ENCODE data around the gene PRXL2B.
"Not testable (repeated sequence)": the region's sequence is repeated elsewhere in the genome, so short reads cannot be mapped to it uniquely, and the experiment has no call there.

PRXL2B gene

GRCh38 chr1:2566101-2567045, 20.2 kb upstream of the PRXL2B start:
- DNase-seq = no peak

GRCh38 chr1:2567083-2567679, 19.4 kb upstream of the PRXL2B start:
- DNase-seq = no peak

- not testable (repeated sequence) for DNase-seq
These were observed 18.3 kb upstream of the PRXL2B start for GRCh38 chr1:2568187-2568816.

DNA sequence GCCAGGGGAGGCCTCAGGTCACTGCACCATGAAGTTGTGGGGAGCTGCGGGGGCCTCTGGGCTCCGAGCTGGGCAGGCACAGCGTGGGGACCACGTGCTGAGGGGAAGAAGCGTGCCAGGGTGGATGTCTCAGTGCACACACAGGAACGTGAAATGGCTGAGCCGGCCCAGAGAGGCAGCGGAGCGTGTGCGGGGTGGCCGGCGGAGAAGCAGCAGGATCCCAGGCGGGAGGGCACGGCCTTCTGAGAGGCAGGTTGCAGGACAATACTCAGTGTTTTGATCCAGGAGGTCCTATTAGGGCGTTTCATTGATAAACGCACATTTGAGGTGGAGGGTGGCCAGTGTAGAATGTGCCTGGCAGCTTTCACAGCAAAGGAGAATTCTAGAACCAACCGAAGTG, 17.5 kb upstream of the PRXL2B start:
- no peak for DNase-seq

GRCh38 chr1:2569703-2570102, 16.9 kb upstream of the PRXL2B start:
- not testable (repeated sequence) for DNase-seq

GRCh38 chr1:2570332-2570731, 16.2 kb upstream of the PRXL2B start:
- no peak for DNase-seq

- no peak for DNase-seq
These were observed 15.2 kb upstream of the PRXL2B start for GRCh38 chr1:2571348-2571747.

GRCh38 chr1:2573250-2573920, 13.2 kb upstream of the PRXL2B start:
- DNase-seq = no peak

GRCh38 chr1:2574350-2574749, 12.2 kb upstream of the PRXL2B start:
- DNase-seq = no peak

GRCh38 chr1:2575801-2576663, 10.5 kb upstream of the PRXL2B start:
- no peak for DNase-seq

DNA sequence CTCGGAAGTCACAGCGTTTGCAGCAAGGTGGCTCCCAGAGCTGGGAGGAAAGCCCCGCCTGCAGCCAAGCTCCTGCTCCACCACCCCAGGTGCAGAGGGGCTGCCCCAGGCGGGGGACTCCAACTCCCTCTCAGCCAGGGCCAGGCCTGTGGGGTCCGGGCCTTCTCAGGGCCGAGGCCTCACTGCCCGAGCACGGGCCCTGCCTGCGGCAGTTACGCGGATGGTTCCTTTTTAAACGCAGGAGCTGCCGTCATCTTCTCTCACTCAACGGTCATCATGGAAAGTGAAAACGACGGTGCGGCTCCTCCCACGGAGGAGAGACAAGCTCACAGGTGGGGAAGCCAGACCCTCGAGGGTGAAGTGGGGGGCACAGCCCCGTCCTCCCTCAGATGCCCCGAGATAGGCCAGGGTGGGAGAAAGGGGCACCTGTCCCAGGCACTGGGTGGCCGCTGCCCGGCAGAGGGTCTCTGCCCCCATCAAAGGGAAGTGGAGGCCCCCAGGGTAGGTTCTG, 9.0 kb upstream of the PRXL2B start:
- not testable (repeated sequence) for DNase-seq

DNA sequence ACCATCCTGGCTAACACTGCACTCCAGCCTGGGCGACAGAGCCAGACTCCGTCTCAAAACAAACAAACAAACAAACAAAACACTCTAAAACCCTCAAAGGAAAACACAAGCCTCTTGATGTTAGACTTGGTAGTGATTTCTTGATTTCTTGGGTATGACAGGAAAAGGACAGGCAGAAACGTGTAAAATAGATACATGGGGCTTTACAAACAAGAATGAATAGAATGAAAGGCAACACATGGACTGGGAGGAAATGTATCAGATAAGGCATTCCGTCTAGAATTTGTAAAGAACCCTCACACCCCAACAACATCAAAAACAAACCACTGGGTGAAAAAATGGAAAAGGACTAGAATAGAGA, 7.8 kb upstream of the PRXL2B start:
- no peak for DNase-seq

GRCh38 chr1:2580691-2581090, 5.9 kb upstream of the PRXL2B start:
- no peak for DNase-seq

GRCh38 chr1:2582391-2582790, 4.2 kb upstream of the PRXL2B start:
- DNase-seq = no peak

GRCh38 chr1:2583331-2583791, 3.2 kb upstream of the PRXL2B start:
- DNase-seq = no peak

GRCh38 chr1:2583871-2584351, 2.7 kb upstream of the PRXL2B start:
- DNase-seq = peak; percentile 51

DNA sequence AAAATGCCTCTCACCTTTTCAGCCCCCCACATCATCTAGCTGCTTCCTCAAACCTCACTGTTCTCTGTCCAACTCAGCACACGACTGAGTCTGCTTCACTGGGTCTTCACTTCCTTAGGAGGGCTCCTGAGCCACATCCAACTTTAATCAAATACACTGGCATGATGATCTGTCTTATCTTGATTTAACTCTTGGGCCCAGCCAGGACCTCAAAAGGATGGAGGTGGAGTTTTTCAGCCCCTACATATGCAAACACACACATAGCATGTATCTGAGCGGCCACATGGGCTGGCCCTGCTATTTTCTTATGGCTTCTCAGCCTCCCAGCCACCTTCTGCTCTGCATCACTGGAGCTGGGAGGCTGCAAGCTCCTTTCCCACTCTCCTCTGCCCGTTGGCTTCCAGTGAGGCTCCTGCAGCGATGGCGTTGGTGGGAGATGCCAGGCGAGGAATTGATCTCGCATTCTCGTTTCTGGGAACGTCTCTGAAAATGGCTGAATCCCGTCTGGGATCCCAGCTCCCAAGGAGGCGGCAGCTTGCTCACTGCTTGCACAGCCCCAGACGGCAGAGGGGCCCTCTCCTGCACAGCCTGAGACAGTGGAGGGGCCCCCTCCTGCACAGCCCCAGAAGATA, 1.8 kb upstream of the PRXL2B start:
- DNase-seq = no peak

DNA sequence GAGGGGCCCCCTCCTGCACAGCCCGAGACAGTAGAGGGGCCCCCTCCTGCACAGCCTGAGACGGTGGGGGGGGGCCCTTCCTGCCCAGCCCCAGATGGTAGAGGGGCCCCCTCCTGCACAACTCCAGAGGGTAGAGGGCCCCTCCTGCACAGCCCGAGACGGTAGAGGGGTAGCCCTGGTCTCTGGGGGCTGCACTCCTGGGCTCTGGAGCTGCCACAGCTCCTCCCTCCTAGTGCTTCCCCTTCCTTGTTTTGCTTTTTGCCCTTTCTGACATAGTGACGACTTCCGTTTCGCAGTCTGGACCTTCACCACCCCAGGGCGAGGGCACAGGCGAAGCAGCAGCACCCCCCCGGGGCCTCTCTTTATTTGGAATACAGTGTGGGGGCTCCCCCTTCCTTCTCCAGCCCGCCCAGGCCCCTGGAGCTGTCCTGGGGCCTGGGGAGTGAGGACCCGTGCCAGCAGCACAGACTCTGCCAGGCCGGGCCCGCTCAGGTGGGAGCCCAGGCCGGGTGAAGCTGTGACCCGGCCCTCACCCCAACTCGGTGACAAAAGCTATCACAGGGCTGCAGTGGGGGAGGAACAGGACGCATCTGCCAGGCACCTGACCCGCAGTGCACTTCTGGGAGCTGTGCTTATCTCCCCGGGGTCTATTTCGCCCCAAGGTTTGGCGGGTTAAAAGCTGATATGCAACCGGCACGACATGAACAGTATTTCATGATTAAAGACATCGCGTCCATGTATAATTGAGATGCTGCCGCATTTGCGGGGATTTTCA, 1.1 kb upstream of the PRXL2B start:
- DNase-seq = no peak

- DNase-seq = no peak
These were observed 688 bp downstream of the PRXL2B start for GRCh38 chr1:2587071-2587859.
